Measurements from ENCODE around the gene ZNF207.
"Not testable (repeated sequence)": the region's sequence is repeated elsewhere in the genome, so short reads cannot be mapped to it uniquely, and the experiment has no call there.

Gene ZNF207

GRCh38 chr17:32311028-32311536 is 38.9 kb upstream of the ZNF207 start:
- no peak for DNase-seq (ENCODE audit: low read depth)
- H3K4me3 ChIP-seq (ENCODE audit: control insufficient read depth, low read depth, low read length): no peak overlapping the region
- TF ChIP-seq CTCF (conservative IDR thresholded peaks at IDR 0.05; ENCODE audit: control insufficient read depth, insufficient read depth, low read depth, low read length): no peak

GRCh38 chr17:32314636-32315035 is 35.3 kb upstream of the ZNF207 start:
- H3K4me3 ChIP-seq (ENCODE audit: control insufficient read depth, low read depth, low read length): no peak overlapping the region
- DNase-seq (ENCODE audit: low read depth): no peak
- no peak for TF ChIP-seq CTCF (conservative IDR thresholded peaks at IDR 0.05; ENCODE audit: control insufficient read depth, insufficient read depth, low read depth, low read length)

GRCh38 chr17:32315171-32315570 is 34.8 kb upstream of the ZNF207 start:
- no peak overlapping the region for H3K4me3 ChIP-seq (ENCODE audit: control insufficient read depth, low read depth, low read length)
- no peak for DNase-seq (ENCODE audit: low read depth)
- no peak for TF ChIP-seq CTCF (conservative IDR thresholded peaks at IDR 0.05; ENCODE audit: control insufficient read depth, insufficient read depth, low read depth, low read length)

- not testable (repeated sequence) for H3K4me3 ChIP-seq (ENCODE audit: control insufficient read depth, low read depth, low read length)
These were observed 33.3 kb upstream of the ZNF207 start for GRCh38 chr17:32316653-32317052.

GRCh38 chr17:32317353-32317752 is 32.6 kb upstream of the ZNF207 start:
- H3K4me3 ChIP-seq (ENCODE audit: control insufficient read depth, low read depth, low read length): no peak overlapping the region
- no peak for DNase-seq (ENCODE audit: low read depth)
- TF ChIP-seq CTCF (conservative IDR thresholded peaks at IDR 0.05; ENCODE audit: control insufficient read depth, insufficient read depth, low read depth, low read length): no peak

More at GRCh38 chr17:32316653-32317052, 33.3 kb upstream of the ZNF207 start:
- not testable (repeated sequence) for DNase-seq (ENCODE audit: low read depth)

- H3K4me3 ChIP-seq (ENCODE audit: control insufficient read depth, low read depth, low read length): no peak overlapping the region
- DNase-seq (ENCODE audit: low read depth): no peak
- TF ChIP-seq CTCF (conservative IDR thresholded peaks at IDR 0.05; ENCODE audit: control insufficient read depth, insufficient read depth, low read depth, low read length): no peak
These were observed 31.9 kb upstream of the ZNF207 start for GRCh38 chr17:32318071-32318470.

GRCh38 chr17:32319548-32319905 is 30.4 kb upstream of the ZNF207 start:
- peak; percentile 49 for DNase-seq (ENCODE audit: low read depth)
- H3K4me3 ChIP-seq (ENCODE audit: control insufficient read depth, low read depth, low read length): peak overlapping the region; percentile 12
- TF ChIP-seq CTCF (conservative IDR thresholded peaks at IDR 0.05; ENCODE audit: control insufficient read depth, insufficient read depth, low read depth, low read length): peak; percentile 97

- H3K4me3 ChIP-seq (ENCODE audit: control insufficient read depth, low read depth, low read length); DNase-seq (ENCODE audit: low read depth): not testable (repeated sequence)
These were observed 29.9 kb upstream of the ZNF207 start for GRCh38 chr17:32320080-32320479.
